ENCODE data around the gene SLC35A4.

- TF ChIP-seq POLR2A (IDR thresholded peaks at IDR 0.05) = peak; percentile 82 to 88
- TF ChIP-seq, protein P1, sequence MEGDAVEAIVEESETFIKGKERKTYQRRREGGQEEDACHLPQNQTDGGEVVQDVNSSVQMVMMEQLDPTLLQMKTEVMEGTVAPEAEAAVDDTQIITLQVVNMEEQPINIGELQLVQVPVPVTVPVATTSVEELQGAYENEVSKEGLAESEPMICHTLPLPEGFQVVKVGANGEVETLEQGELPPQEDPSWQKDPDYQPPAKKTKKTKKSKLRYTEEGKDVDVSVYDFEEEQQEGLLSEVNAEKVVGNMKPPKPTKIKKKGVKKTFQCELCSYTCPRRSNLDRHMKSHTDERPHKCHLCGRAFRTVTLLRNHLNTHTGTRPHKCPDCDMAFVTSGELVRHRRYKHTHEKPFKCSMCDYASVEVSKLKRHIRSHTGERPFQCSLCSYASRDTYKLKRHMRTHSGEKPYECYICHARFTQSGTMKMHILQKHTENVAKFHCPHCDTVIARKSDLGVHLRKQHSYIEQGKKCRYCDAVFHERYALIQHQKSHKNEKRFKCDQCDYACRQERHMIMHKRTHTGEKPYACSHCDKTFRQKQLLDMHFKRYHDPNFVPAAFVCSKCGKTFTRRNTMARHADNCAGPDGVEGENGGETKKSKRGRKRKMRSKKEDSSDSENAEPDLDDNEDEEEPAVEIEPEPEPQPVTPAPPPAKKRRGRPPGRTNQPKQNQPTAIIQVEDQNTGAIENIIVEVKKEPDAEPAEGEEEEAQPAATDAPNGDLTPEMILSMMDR (IDR thresholded peaks at IDR 0.05) = peak in 1 of 4 experiments; percentile 13
- TF ChIP-seq POLR2AphosphoS5 (IDR thresholded peaks at IDR 0.05) = peak; percentile 83
Measured at GRCh38 chr5:140564196-140565023, at the start of gene SLC35A4, which contains the start of gene APBB3.
